Aorta (tissue), 5 donors: ENCODE results near the gene MELK. TPM values are rescaled to one million over a fixed set of nuclear protein-coding genes. Genes with fewer than 3 reads are reported as not detected.
A peak's percentile ranks its signal among the peaks of the same experiment; 100 is the strongest.
"Not testable (repeated sequence)": the region's sequence is repeated elsewhere in the genome, so short reads cannot be mapped to it uniquely, and the experiment has no call there.

ENCODE experiments used
- ATAC-seq: fragments of 200-7000 bp; cut with Tn5 transposase; one replicate; pipeline ENCODE4 v1.9.1; 2022; ENCODE audit warnings: moderate library complexity; ENCODE audit not compliant: low FRiP score
- DNase-seq, 2 donors: peaks; one replicate each; pipeline ENCODE4 v3.0.0-alpha.2; 2020
- H3K27ac ChIP-seq, 2 donors: one replicate each; pipeline ENCODE4 v1.5.1; 2013; ENCODE audit warnings: low read length in 2 of 2, mild to moderate bottlenecking in 2 of 2, moderate library complexity in 2 of 2, control low read depth in 1 of 2, inconsistent platforms in 1 of 2, low read depth in 1 of 2
- H3K27me3 ChIP-seq, 2 donors: one replicate each; pipeline ENCODE4 v1.6.1; 2013; ENCODE audit warnings: control low read depth in 1 of 2, low read length in 1 of 2, mild to moderate bottlenecking in 1 of 2, moderate library complexity in 1 of 2; ENCODE audit not compliant: insufficient read depth in 2 of 2, control insufficient read depth in 1 of 2
- H3K36me3 ChIP-seq, 2 donors: one replicate each; pipeline ENCODE4 v1.6.1; 2013; ENCODE audit warnings: control low read depth in 1 of 2, low read length in 1 of 2, mild to moderate bottlenecking in 1 of 2; ENCODE audit not compliant: insufficient read depth in 2 of 2, control insufficient read depth in 1 of 2
- H3K4me1 ChIP-seq, 2 donors: one replicate each; pipeline ENCODE4 v1.6.1; 2013; ENCODE audit warnings: low read length in 2 of 2, control low read depth in 1 of 2, mild to moderate bottlenecking in 1 of 2, moderate library complexity in 1 of 2; ENCODE audit not compliant: insufficient read depth in 2 of 2, control insufficient read depth in 1 of 2
- H3K4me3 ChIP-seq, 2 donors: one replicate each; pipeline ENCODE4 v1.5.1; 2013; ENCODE audit warnings: low read length in 2 of 2, control low read depth in 1 of 2, mild to moderate bottlenecking in 1 of 2
- H3K9me3 ChIP-seq: one replicate; pipeline ENCODE4 v1.6.1; 2013; ENCODE audit warnings: mild to moderate bottlenecking, low read length; ENCODE audit not compliant: control insufficient read depth
- WGBS, 2 donors: extraction: QIAGEN DNeasy Blood & Tissue Kit; methylation state at CpG; one replicate each; pipeline ENCODE4 v1.1.7; 2013; 5-methylcytosine and 5-hydroxymethylcytosine counted together
- intact Hi-C, 2 donors: fragments of 100-400 bp; cut with DNase I; formaldehyde crosslinking; loops; one replicate each; pipeline versions ENCODE4 v1.14.2 to v1.15.0; 2022
- polyA plus RNA-seq, 2 donors: library from polyadenylated mRNA; stranded (reverse); fragments of 200-250 nt; gene quantifications; one replicate each; pipeline ENCODE4 v1.2.3, GENCODE V29; 2013
- total RNA-seq, 2 donors: library from RNA; stranded (reverse); fragmentation: NEBNext Ultra II Directional; extraction: Animal tissue kit (Norgen Biotek cat#: 25700); gene quantifications; one replicate each; pipeline ENCODE4 v1.2.1, GENCODE V29; 2021
- donor health status: healthy with polysubstance abuse.
- donor health status: Bipolar disorder and iron deficiency.
- donor health status: DM: no; HTN: no; CAD: no.
- donor health status: DM: no; HTN: no; CAD: no.
- donor health status: DM: yes; HTN: yes; CAD: no.

Gene MELK
- total and polyA plus RNA-seq, 4 donors, result 0.39 to 1.4 (median 1.1) TPM; not detected in 1

- DNase-seq (no peak), ATAC-seq (no peak)
- no peaks in the 10 kb centered on the region for H3K36me3 ChIP-seq
- WGBS, 2 donors, result 87 to 91% methylated on average over 1 of the region's 1 CpG
- H3K4me3 ChIP-seq, result no peak overlapping the region
- H3K27me3 ChIP-seq, result no peaks in the 10 kb centered on the region
- H3K4me1 ChIP-seq, result no peaks in the 10 kb centered on the region
- intact Hi-C loops, result no loop called here
- H3K27ac ChIP-seq, result no peak overlapping the region
- no peaks in the 10 kb centered on the region for H3K9me3 ChIP-seq
Measured at GRCh38 chr9:36548454-36548853, 24.2 kb upstream of the MELK start.

DNA sequence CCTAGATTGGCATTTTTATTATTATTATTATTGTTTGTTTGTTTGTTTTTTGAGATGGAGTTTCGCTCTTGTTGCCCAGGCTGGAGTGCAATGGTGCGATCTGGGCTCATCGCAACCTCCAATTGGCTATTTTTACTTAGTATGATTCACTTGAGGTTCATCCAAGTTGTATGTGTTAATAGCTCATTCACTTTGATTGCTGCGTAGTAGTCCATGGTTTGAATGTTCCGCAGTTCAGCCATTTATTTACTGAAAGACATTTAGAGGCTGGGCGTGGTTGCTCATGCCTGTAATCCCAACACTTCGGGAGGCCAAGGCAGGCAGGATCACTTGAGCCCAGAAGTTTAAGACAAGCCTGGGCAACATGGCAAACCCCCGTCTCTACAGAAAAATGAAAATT lies 22.6 kb upstream of the MELK start:
- Histone ChIP-seq H3K4me1 (no peaks in the 10 kb centered on the region), H3K9me3 (no peaks in the 10 kb centered on the region), H3K4me3 (no peak overlapping the region), H3K36me3 (no peaks in the 10 kb centered on the region), H3K27ac (no peak overlapping the region), H3K27me3 (no peaks in the 10 kb centered on the region)
- no peak for ATAC-seq
- WGBS, 2 donors, result 95 to 96% methylated on average over 8 of the region's 8 CpGs
- intact Hi-C loops, result loop anchor here in 1 of 2 donors (10.0 kb wide), 1 partner anchor 65 kb away; no protein-coding TSS in a partner anchor
- DNase-seq, result no peak

GRCh38 chr9:36550631-36551098 lies 22.0 kb upstream of the MELK start:
- not testable (repeated sequence) for DNase-seq, H3K4me1 ChIP-seq, H3K9me3 ChIP-seq, H3K4me3 ChIP-seq, H3K27me3 ChIP-seq, H3K36me3 ChIP-seq, ATAC-seq, H3K27ac ChIP-seq
- 79 to 83% methylated on average over 9 to 10 of the region's 10 CpGs for WGBS, 2 donors
- intact Hi-C loops, result loop anchor here in 1 of 2 donors (10.0 kb wide), 1 partner anchor 66 kb away; no protein-coding TSS in a partner anchor

- intact Hi-C loops, result loop anchor here in 1 of 2 donors (10.0 kb wide), 1 partner anchor 66 kb away; no protein-coding TSS in a partner anchor
- H3K4me3 ChIP-seq, result no peak overlapping the region
- WGBS, 2 donors, result 60 to 63% methylated on average over 2 to 3 of the region's 3 CpGs
- H3K27ac ChIP-seq, result no peak overlapping the region
- H3K4me1 ChIP-seq, result no peaks in the 10 kb centered on the region
- H3K27me3 ChIP-seq, result no peaks in the 10 kb centered on the region
- no peaks in the 10 kb centered on the region for H3K9me3 ChIP-seq
- no peaks in the 10 kb centered on the region for H3K36me3 ChIP-seq
- ATAC-seq, result no peak
- DNase-seq, result no peak
Measured at GRCh38 chr9:36551129-36551528, 21.6 kb upstream of the MELK start.

DNA sequence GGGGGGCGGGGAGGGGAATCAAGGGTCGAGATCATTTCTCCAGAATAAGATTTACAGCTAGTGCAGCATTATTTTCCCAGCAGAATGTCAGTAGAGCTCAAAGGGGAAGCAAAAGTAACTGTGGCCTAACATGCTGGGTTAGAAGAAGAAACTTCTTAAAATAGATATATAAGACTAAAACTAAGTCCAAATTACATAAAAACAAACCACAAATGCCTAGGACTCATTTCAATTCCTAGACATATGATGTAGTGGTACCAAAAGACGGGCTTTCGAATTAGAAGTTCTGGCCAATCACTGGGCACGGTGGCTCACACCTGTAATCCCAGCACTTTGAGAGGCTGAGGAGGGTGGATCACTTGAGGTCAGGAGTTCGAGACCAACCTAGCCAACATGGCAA lies 20.8 kb upstream of the MELK start:
- no peak overlapping the region for H3K27ac ChIP-seq
- intact Hi-C loops, result loop anchor here in 1 of 2 donors (10.0 kb wide), 1 partner anchor 67 kb away; no protein-coding TSS in a partner anchor
- ATAC-seq, result no peak

GRCh38 chr9:36559036-36559695 lies 13.5 kb upstream of the MELK start:
- Histone ChIP-seq H3K27me3 (no peaks in the 10 kb centered on the region), H3K27ac (no peak overlapping the region), H3K4me3 (no peak overlapping the region), H3K4me1 (no peaks in the 10 kb centered on the region), H3K9me3 (no peaks in the 10 kb centered on the region), H3K36me3 (no peaks in the 10 kb centered on the region)
- ATAC-seq, result no peak
- peak in 1 of 2 donors; percentile 3 for DNase-seq
- intact Hi-C loops, result loop anchor here in 1 of 2 donors (10.0 kb wide), 1 partner anchor 74 kb away; no protein-coding TSS in a partner anchor
- WGBS, 2 donors, result 80 to 83% methylated on average over 7 of the region's 7 CpGs

More for the DNA sequence above, 20.8 kb upstream of the MELK start:
- H3K36me3 ChIP-seq, result no peaks in the 10 kb centered on the region
- no peaks in the 10 kb centered on the region for H3K27me3 ChIP-seq
- no peak overlapping the region for H3K4me3 ChIP-seq
- no peaks in the 10 kb centered on the region for H3K4me1 ChIP-seq
- H3K9me3 ChIP-seq, result no peaks in the 10 kb centered on the region
- WGBS, 2 donors, result 87% methylated on average over 6 of the region's 6 CpGs
- DNase-seq, result no peak

GRCh38 chr9:36560771-36561170 lies 11.9 kb upstream of the MELK start:
- Histone ChIP-seq H3K9me3 (no peaks in the 10 kb centered on the region), H3K4me1 (no peaks in the 10 kb centered on the region), H3K36me3 (no peaks in the 10 kb centered on the region), H3K27me3 (no peaks in the 10 kb centered on the region), H3K4me3 (no peak overlapping the region), H3K27ac (no peak overlapping the region)
- DNase-seq, result no peak
- intact Hi-C loops, result no loop called here
- 62 to 69% methylated on average over 2 of the region's 2 CpGs for WGBS, 2 donors
- ATAC-seq, result no peak

GRCh38 chr9:36562801-36563200 lies 9.9 kb upstream of the MELK start:
- peak in 1 of 2 donors; percentile 36 for DNase-seq
- ATAC-seq, H3K4me1 ChIP-seq: not testable (repeated sequence)

GRCh38 chr9:36566813-36567221 lies 5.9 kb upstream of the MELK start:
- ATAC-seq (peak; percentile 92), DNase-seq (peak; percentile 84 to 86)
- WGBS, 2 donors, result 2 to 7% methylated on average over 8 of the region's 8 CpGs
- intact Hi-C loops, result no loop called here
- H3K4me1 ChIP-seq, result no peaks in the 10 kb centered on the region
- H3K36me3 ChIP-seq, result no peaks in the 10 kb centered on the region
- H3K27me3 ChIP-seq, result no peaks in the 10 kb centered on the region
- H3K4me3 ChIP-seq, result no peak overlapping the region
- H3K9me3 ChIP-seq, result no peaks in the 10 kb centered on the region
- peak overlapping the region; percentile 71 to 73 for H3K27ac ChIP-seq

More at GRCh38 chr9:36562801-36563200, 9.9 kb upstream of the MELK start:
- intact Hi-C loops, H3K27me3 ChIP-seq, H3K27ac ChIP-seq, H3K36me3 ChIP-seq, H3K4me3 ChIP-seq, H3K9me3 ChIP-seq: not testable (repeated sequence)
- WGBS, 2 donors, result 91 to 93% methylated on average over 11 of the region's 11 CpGs
